Psoas muscle (tissue), 8 donors: ENCODE data around the gene SMC6. TPM values are rescaled to one million over a fixed set of nuclear protein-coding genes. Genes with fewer than 3 reads are reported as not detected.

Source experiments
- ATAC-seq, 4 donors: fragments of 200-7000 bp; cut with Tn5 transposase; one replicate each; pipeline ENCODE4 v1.9.1; 2020; ENCODE audit warnings: moderate library complexity in 3 of 4, mild to moderate bottlenecking in 2 of 4
- DNase-seq, 2 donors: peaks; one replicate each; pipeline ENCODE4 v3.0.0-alpha.2; 2020
- H3K27ac ChIP-seq: fragments of 200-600 bp; one replicate; pipeline ENCODE4 v1.8.0; 2022
- H3K27me3 ChIP-seq, 3 donors: fragments of 200-600 bp in 1 of 3; one replicate each; pipeline versions ENCODE4 v1.6.1 to v1.8.0; 2013 to 2022; ENCODE audit warnings: low read length in 2 of 3, mild to moderate bottlenecking in 2 of 3, moderate library complexity in 1 of 3; ENCODE audit not compliant: insufficient read depth in 3 of 3
- H3K36me3 ChIP-seq, 2 donors: fragments of 200-600 bp in 1 of 2; one replicate each; pipeline versions ENCODE4 v1.6.1 to v1.8.0; 2013 to 2022; ENCODE audit warnings: low read depth in 1 of 2, mild to moderate bottlenecking in 1 of 2, moderate library complexity in 1 of 2; ENCODE audit not compliant: insufficient read depth in 1 of 2
- H3K4me1 ChIP-seq: fragments of 200-600 bp; one replicate; pipeline ENCODE4 v1.8.0; 2022
- H3K4me3 ChIP-seq: fragments of 200-600 bp; one replicate; pipeline ENCODE4 v1.8.0; 2022; ENCODE audit warnings: mild to moderate bottlenecking
- H3K9me3 ChIP-seq: fragments of 200-600 bp; one replicate; pipeline ENCODE4 v1.8.0; 2022
- WGBS, 3 donors: extraction: QIAGEN DNeasy Blood & Tissue Kit; methylation state at CpG; one replicate each; pipeline versions ENCODE4 v1.1.6 to v1.1.7; 2013; 5-methylcytosine and 5-hydroxymethylcytosine counted together
- intact Hi-C, 2 donors: fragments of 100-400 bp; cut with DNase I; formaldehyde crosslinking; loops; one replicate each; pipeline versions ENCODE4 v1.11.0 to v1.14.2; 2022
- polyA plus RNA-seq, 3 donors: library from polyadenylated mRNA; stranded (reverse); fragments of 200-250 nt; gene quantifications; one replicate each; pipeline ENCODE4 v1.2.3, GENCODE V29; 2013
- total RNA-seq, 4 donors: library from RNA; stranded (reverse); fragmentation: NEBNext Ultra II Directional in 2 of 4; extraction: Animal tissue kit (Norgen Biotek cat#: 25700) in 2 of 4; gene quantifications; one replicate each; pipeline versions ENCODE4 v1.2.1 to v1.2.4, GENCODE V29; 2021 to 2023
- TF ChIP-seq, protein P1 (sequence below): fragments of 200-600 bp; IDR thresholded peaks from one replicate; pipeline ENCODE4 v1.8.0; 2022; ENCODE audit warnings: antibody characterized with exemption
- donor health status: healthy with polysubstance abuse.
- donor health status: DM: no; HTN: no; CAD: no; lungs with moderate emphysema.
- donor health status: Bipolar disorder and iron deficiency.
- donor health status: healthy.
- donor health status: DM: yes; HTN: yes; CAD: no.
- donor health status: DM: no; HTN: no; CAD: no.
- donor health status: DM: no; HTN: no; CAD: no.
- donor health status: DM: yes; HTN: yes; CAD: no.

The SMC6 gene
- total and polyA plus RNA-seq, 7 donors, result 4.8 to 10.5 (median 9.3) TPM

DNA sequence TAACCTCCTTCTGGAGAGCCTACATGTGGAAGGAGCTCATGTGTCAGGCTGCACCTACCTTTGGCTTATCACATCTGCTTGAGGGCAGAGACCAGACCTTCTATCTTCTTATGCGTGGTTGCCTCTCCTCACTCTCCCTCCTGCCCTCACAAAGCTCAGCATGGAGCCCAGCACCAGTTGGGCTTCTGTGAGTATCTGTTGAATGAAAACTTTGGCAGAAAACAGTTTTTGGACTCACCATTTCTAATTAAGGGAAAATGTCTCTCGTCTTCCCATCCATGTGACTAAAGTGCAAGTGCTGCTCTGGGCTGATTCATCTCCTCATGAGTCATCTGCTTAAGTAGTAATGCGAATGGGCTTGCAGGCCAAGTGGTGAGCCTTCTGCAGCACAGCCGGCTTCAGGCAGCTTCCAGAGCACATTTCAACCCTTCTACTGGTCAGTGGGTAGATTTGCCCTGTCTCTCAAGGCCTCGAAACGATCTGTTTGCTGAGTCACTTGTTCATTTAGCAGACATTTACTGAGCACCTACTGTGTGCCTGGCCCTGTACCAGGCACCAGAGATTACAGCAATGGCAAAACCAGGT lies 110.5 kb downstream of the SMC6 start:
- Histone ChIP-seq H3K27me3 (no peaks in the 10 kb centered on the region), H3K36me3 (no peaks in the 10 kb centered on the region), H3K9me3 (no peaks in the 10 kb centered on the region), H3K4me1 (peaks cover 15% of the 10 kb centered on the region), H3K4me3 (no peak overlapping the region), H3K27ac (peak overlapping the region; percentile 38)
- TF ChIP-seq, protein P1, sequence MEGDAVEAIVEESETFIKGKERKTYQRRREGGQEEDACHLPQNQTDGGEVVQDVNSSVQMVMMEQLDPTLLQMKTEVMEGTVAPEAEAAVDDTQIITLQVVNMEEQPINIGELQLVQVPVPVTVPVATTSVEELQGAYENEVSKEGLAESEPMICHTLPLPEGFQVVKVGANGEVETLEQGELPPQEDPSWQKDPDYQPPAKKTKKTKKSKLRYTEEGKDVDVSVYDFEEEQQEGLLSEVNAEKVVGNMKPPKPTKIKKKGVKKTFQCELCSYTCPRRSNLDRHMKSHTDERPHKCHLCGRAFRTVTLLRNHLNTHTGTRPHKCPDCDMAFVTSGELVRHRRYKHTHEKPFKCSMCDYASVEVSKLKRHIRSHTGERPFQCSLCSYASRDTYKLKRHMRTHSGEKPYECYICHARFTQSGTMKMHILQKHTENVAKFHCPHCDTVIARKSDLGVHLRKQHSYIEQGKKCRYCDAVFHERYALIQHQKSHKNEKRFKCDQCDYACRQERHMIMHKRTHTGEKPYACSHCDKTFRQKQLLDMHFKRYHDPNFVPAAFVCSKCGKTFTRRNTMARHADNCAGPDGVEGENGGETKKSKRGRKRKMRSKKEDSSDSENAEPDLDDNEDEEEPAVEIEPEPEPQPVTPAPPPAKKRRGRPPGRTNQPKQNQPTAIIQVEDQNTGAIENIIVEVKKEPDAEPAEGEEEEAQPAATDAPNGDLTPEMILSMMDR, result no peak
- 61 to 78% (median 67%) methylated on average over 6 of the region's 6 CpGs for WGBS, 3 donors
- intact Hi-C loops, result loop anchor here in 1 of 2 donors (10.0 kb wide), 1 partner anchor 168 kb away; no protein-coding TSS in a partner anchor
- peak in 1 of 2 donors; percentile 56 for DNase-seq
- peak; percentile 50 to 75 (median 64) for ATAC-seq

DNA sequence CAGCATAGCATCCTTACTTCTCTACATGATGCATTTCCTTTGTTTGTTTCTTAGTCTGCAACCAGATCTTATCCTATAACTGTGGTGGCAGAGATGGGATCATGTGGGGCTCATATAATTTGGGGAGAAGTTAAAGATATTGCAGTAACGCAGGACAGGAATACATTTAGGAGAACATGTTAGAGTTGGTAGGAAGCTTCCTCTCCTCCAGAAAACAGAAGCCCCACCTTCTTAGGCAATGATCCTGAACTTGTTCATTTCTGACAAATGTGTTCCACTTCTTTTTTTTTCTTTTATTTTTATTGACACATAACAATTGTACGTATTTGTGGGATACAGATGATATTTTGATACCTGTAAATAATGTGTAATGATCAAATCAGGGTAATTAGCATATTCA lies 113.2 kb downstream of the SMC6 start:
- Histone ChIP-seq H3K4me1 (peaks cover 3% of the 10 kb centered on the region), H3K27me3 (no peaks in the 10 kb centered on the region), H3K27ac (no peak overlapping the region), H3K9me3 (no peaks in the 10 kb centered on the region), H3K36me3 (no peaks in the 10 kb centered on the region), H3K4me3 (no peak overlapping the region)
- TF ChIP-seq, protein P1, result no peak
- intact Hi-C loops, result loop anchor here in 1 of 2 donors (10.0 kb wide), 1 partner anchor 166 kb away; no protein-coding TSS in a partner anchor
- WGBS, 3 donors, result 89 to 95% (median 95%) methylated on average over 2 of the region's 2 CpGs
- ATAC-seq (no peak), DNase-seq (no peak)

DNA sequence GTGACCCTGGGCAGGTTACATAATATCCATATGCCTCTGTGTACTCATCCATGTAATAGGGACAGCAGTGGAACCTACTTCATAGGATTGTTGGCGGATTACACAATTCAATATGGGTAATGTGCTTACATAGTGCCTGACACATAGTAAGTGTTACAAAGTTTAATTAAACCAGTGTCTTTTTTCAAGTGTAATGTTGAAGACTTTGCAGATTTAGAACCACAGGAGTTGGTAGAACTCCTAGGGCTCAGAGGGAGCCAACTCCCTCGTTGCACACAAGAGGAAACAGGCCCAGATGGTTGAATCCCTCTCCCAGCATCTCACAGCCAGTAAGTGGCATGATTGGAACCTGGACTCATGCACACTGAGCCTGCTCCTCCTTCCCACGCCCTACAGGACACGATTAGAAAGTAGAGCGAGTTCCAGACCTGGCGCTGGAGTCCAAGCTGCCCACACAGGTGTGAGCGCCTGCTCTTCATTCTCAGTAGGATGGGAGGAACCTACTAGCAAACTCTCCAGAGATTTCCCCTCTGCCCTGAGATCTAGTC lies 115.3 kb downstream of the SMC6 start:
- no peaks in the 10 kb centered on the region for H3K9me3 ChIP-seq
- TF ChIP-seq, protein P1, result no peak
- no peak overlapping the region for H3K4me3 ChIP-seq
- no peaks in the 10 kb centered on the region for H3K36me3 ChIP-seq
- no peaks in the 10 kb centered on the region for H3K4me1 ChIP-seq
- intact Hi-C loops, result no loop called here
- ATAC-seq (no peak), DNase-seq (no peak)
- H3K27me3 ChIP-seq, result no peaks in the 10 kb centered on the region
- H3K27ac ChIP-seq, result no peak overlapping the region
- WGBS, 3 donors, result 86 to 92% (median 88%) methylated on average over 7 of the region's 7 CpGs

DNA sequence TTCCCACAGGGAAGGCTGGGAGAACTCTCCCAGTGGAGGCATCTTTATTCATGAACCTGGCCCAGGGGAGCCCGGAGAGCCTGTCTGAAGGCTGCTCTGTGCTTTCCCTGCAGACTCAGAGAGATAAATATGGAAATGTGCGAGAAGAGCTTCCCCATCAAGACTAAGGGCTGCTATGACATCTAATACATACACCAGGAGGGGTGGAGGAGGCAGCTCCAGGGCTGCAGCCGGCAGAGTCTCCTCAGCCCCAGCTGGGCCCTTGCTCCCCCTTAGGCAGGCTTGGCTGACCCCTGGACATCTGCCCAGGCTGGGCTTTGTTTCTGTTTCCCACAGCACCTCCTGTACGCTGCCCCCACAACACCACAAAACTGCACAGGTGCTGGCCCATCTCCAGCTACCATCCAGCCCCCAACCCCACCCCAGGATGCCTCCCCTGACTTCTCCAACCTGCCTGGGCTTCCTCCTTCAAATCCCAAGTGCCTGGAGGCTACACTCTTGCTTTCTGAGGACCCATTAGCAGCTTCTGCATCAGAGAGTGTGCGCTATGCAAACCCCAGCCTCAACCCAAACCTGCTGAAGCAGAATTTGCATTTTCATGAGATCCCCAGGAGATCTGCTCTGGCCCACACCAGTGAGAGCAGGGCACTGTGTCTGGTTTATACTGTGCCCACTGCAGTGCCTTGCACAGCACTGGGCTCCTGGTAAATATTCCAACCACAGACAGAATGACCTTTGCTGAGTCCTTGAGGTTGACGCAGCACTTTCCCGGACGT lies 116.3 kb downstream of the SMC6 start:
- no peak overlapping the region for H3K27ac ChIP-seq

More for the DNA sequence above, 116.3 kb downstream of the SMC6 start:
- TF ChIP-seq, protein P1, result no peak
- no peaks in the 10 kb centered on the region for H3K36me3 ChIP-seq
- intact Hi-C loops, result no loop called here
- ATAC-seq (no peak), DNase-seq (no peak)
- no peaks in the 10 kb centered on the region for H3K27me3 ChIP-seq
- H3K4me3 ChIP-seq, result no peak overlapping the region
- no peaks in the 10 kb centered on the region for H3K4me1 ChIP-seq
- 73 to 75% (median 74%) methylated on average over 8 of the region's 8 CpGs for WGBS, 3 donors
- no peaks in the 10 kb centered on the region for H3K9me3 ChIP-seq
